Measurements from ENCODE around the gene UQCR11.

GRCh38 chr19:1567848-1568227, 37.4 kb downstream of the UQCR11 start:
- TF ChIP-seq POLR2A (IDR thresholded peaks at IDR 0.05) (no peak), CTCF (IDR thresholded peaks at IDR 0.05) (no peak)

All from sigmoid colon (tissue), 3 donors.